Upper lobe of right lung (tissue), 1 donor: Measurements from ENCODE around the gene LRRC7. TPM values are rescaled to one million over a fixed set of nuclear protein-coding genes. Genes with fewer than 3 reads are reported as not detected.
A peak's percentile ranks its signal among the peaks of the same experiment; 100 is the strongest.

ENCODE experiments used
- ATAC-seq: fragments of 200-7000 bp; cut with Tn5 transposase; one replicate; pipeline ENCODE4 v1.9.1; 2020; ENCODE audit warnings: mild to moderate bottlenecking, moderate library complexity
- DNase-seq: peaks from one replicate; pipeline ENCODE4 v3.0.0-alpha.2; 2020
- H3K27ac ChIP-seq: fragments of 200-600 bp; one replicate; pipeline ENCODE4 v1.8.0; 2022
- H3K27me3 ChIP-seq: fragments of 200-600 bp; one replicate; pipeline ENCODE4 v1.8.0; 2022; ENCODE audit warnings: mild to moderate bottlenecking
- H3K36me3 ChIP-seq: fragments of 200-600 bp; one replicate; pipeline ENCODE4 v1.8.0; 2022
- H3K4me1 ChIP-seq: fragments of 200-600 bp; one replicate; pipeline ENCODE4 v1.8.0; 2022
- H3K4me3 ChIP-seq: fragments of 200-600 bp; one replicate; pipeline ENCODE4 v1.8.0; 2022; ENCODE audit warnings: mild to moderate bottlenecking
- H3K9me3 ChIP-seq: fragments of 200-600 bp; one replicate; pipeline ENCODE4 v1.8.0; 2022
- intact Hi-C: fragments of 100-400 bp; cut with DNase I; formaldehyde crosslinking; loops from one replicate; pipeline ENCODE4 v1.11.0; 2022
- total RNA-seq: library from RNA; stranded (reverse); fragmentation: NEBNext Ultra II Directional; extraction: Animal tissue kit (Norgen Biotek cat#: 25700); gene quantifications from one replicate; pipeline ENCODE4 v1.2.1, GENCODE V29; 2021
- TF ChIP-seq, protein P1 (sequence below): fragments of 200-600 bp; IDR thresholded peaks from one replicate; pipeline ENCODE4 v1.8.0; 2022; ENCODE audit warnings: antibody characterized with exemption
- donor health status: DM: no; HTN: yes; CAD: no; lungs with severe emphysema.

Gene LRRC7
- total RNA-seq, 1 donor from 2014 or later = not detected

DNA sequence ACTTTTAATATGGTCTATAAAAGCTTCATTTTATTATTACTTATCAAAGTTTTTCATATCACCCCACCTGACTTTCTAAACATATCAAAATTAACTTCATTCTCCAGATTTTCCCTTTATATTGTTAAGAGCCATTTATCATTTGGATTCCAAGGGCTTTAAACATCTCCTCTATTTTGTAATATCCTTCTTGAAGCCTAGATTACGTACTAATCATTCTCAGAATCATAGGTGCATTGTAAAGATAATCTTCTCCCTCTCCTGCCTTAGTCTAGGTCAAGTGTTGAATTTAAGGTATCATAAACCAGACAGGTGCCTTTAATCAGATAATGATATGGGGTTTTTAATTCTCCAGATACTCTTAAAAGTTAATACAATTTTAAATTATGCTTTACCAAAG is 509.3 kb downstream of the LRRC7 start:
- Histone ChIP-seq H3K27ac (no peak overlapping the region), H3K9me3 (no peaks in the 10 kb centered on the region), H3K36me3 (no peaks in the 10 kb centered on the region), H3K4me1 (no peaks in the 10 kb centered on the region), H3K4me3 (no peak overlapping the region), H3K27me3 (no peaks in the 10 kb centered on the region)
- intact Hi-C loops = no loop called here
- TF ChIP-seq, protein P1, sequence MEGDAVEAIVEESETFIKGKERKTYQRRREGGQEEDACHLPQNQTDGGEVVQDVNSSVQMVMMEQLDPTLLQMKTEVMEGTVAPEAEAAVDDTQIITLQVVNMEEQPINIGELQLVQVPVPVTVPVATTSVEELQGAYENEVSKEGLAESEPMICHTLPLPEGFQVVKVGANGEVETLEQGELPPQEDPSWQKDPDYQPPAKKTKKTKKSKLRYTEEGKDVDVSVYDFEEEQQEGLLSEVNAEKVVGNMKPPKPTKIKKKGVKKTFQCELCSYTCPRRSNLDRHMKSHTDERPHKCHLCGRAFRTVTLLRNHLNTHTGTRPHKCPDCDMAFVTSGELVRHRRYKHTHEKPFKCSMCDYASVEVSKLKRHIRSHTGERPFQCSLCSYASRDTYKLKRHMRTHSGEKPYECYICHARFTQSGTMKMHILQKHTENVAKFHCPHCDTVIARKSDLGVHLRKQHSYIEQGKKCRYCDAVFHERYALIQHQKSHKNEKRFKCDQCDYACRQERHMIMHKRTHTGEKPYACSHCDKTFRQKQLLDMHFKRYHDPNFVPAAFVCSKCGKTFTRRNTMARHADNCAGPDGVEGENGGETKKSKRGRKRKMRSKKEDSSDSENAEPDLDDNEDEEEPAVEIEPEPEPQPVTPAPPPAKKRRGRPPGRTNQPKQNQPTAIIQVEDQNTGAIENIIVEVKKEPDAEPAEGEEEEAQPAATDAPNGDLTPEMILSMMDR = no peak
- DNase-seq (no peak), ATAC-seq (no peak)

DNA sequence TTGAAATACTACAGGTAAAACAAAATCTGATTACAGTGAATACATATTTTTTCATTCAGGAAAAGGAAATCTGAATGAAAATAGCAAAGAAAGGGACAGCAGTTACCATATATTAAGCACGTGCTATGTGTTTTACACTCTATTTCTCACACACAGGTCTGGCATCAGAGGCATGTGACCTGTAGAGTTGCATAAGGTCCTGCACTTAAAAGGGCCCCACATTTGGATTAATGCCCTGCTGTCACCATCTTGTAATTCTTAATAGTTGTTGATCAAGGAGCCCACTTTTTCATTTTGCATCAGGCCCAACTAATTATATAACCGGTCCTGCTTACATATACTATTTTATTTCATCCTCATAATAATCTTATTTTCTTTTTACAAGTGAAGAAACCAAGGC is 511.8 kb downstream of the LRRC7 start:
- Histone ChIP-seq H3K36me3 (no peaks in the 10 kb centered on the region), H3K4me1 (no peaks in the 10 kb centered on the region), H3K27me3 (no peaks in the 10 kb centered on the region), H3K9me3 (no peaks in the 10 kb centered on the region), H3K4me3 (no peak overlapping the region), H3K27ac (no peak overlapping the region)
- ATAC-seq (no peak), DNase-seq (no peak)
- intact Hi-C loops = no loop called here
- TF ChIP-seq, protein P1 = no peak

DNA sequence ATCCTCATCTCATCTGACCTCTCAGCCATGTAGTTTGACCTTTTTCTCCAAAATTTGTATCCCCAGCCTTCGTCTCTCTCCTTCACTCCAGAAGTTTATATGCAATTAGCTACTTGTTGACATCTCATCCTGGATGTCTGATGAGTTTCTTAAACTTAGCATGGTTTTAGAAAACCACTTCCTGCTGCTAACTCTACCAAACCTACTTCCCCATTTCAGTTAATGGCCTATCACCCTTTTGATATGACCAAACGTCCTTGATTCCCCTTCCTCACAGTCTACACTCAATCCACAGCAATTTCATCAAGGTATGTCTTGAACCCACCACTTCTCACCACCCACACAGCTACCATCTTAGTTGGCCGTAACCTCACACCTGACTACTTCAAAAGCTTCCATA is 515.8 kb downstream of the LRRC7 start:
- TF ChIP-seq, protein P1 = no peak
- peak; percentile 21 for ATAC-seq
- no peaks in the 10 kb centered on the region for H3K9me3 ChIP-seq
- no peaks in the 10 kb centered on the region for H3K4me1 ChIP-seq
- H3K27ac ChIP-seq = no peak overlapping the region
- H3K4me3 ChIP-seq = no peak overlapping the region
- no peaks in the 10 kb centered on the region for H3K36me3 ChIP-seq
- H3K27me3 ChIP-seq = no peaks in the 10 kb centered on the region
- DNase-seq = no peak
- intact Hi-C loops = no loop called here

DNA sequence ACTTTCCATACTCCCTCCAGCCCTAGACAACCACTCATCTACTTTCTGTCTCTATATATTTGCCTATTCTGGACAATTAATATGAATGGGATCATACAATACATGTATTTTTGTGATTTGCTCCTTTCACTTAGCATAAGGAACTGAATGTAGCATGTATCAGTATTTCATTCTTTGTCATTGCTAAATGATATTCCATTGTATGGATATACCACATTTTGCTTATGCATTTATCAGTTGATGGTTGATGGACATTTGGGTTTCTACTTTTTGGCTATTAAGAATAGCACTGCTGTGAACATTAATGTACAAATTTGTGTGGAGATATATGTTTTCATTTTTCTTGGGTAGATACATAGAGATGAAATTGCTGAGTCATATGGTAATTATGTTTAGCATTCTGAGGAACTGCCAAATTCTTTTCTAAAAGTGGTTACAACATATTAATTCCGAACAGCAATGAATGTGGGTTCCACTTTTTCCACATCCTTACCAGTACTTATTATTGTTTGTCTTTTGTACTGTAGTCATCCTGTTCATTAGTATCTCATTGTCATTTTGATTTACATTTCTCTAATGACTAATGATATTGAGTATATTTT is 516.7 kb downstream of the LRRC7 start:
- TF ChIP-seq, protein P1 = no peak
- H3K9me3 ChIP-seq = no peaks in the 10 kb centered on the region
- ATAC-seq = no peak
- no peaks in the 10 kb centered on the region for H3K27me3 ChIP-seq
- intact Hi-C loops = no loop called here
- DNase-seq = no peak
- no peak overlapping the region for H3K4me3 ChIP-seq
- H3K36me3 ChIP-seq = no peaks in the 10 kb centered on the region
- H3K4me1 ChIP-seq = no peaks in the 10 kb centered on the region
- H3K27ac ChIP-seq = no peak overlapping the region

DNA sequence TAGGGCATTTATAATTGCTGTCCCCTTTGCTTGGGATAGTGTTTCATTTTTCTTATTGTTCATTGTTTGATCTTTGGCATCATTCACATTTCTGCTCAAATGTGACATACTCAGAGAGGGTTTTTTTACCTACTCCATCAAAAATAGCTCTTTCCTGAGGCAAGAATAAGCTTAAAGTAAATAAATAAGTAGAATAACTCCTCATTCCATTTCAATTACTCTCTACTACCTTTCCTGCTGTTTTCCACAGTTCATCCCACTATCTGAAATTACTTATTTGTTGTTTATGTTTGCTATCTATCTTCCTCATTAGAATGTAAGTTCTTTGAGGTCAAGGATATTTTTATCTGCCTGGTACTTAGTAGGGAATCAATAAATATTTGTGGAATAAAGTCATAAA is 517.8 kb downstream of the LRRC7 start:
- TF ChIP-seq, protein P1 = no peak
- intact Hi-C loops = no loop called here
- no peak overlapping the region for H3K27ac ChIP-seq
- no peak overlapping the region for H3K4me3 ChIP-seq
- no peak for DNase-seq
- H3K27me3 ChIP-seq = no peaks in the 10 kb centered on the region
- ATAC-seq = no peak
- no peaks in the 10 kb centered on the region for H3K9me3 ChIP-seq
- H3K36me3 ChIP-seq = no peaks in the 10 kb centered on the region
- H3K4me1 ChIP-seq = no peaks in the 10 kb centered on the region

DNA sequence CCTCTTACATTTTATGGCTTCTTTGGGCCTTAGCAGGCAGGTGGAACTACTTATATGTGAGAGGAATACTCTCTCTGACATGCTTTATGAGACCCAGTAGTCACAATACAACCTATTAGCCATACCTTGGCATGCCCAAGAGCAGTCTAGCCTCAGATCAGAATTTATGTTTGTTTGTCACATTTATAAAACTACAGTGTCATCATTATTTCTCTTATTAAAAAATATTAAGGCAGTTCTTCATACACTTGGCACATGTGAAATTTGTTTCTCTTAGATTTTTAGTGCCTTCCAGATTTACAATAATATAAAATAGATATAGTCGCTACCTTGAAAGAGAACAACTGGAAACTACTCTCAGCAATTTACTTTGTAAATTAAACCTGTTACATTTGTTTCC is 519.2 kb downstream of the LRRC7 start:
- Histone ChIP-seq H3K27me3 (no peaks in the 10 kb centered on the region), H3K36me3 (no peaks in the 10 kb centered on the region), H3K4me3 (no peak overlapping the region), H3K27ac (no peak overlapping the region), H3K9me3 (no peaks in the 10 kb centered on the region), H3K4me1 (no peaks in the 10 kb centered on the region)
- intact Hi-C loops = no loop called here
- TF ChIP-seq, protein P1 = no peak
- DNase-seq = no peak
- ATAC-seq = no peak
